Activated CD8-positive, alpha-beta memory T cell treated with anti-CD3 and anti-CD28 coated beads, Interleukin-2, amount 50 U/mL, for 24 hours (primary cell): ENCODE measurements around the gene HSD17B12.
A peak's percentile ranks its signal among the peaks of the same experiment; 100 is the strongest.

Source experiments
- DNase-seq: peaks from one replicate; pipeline ENCODE4 v3.0.0-alpha.2; 2020; ENCODE audit errors: extremely low read depth

HSD17B12 gene

GRCh38 chr11:43797866-43798265 is 117.3 kb downstream of the HSD17B12 start:
- no peak for DNase-seq

- DNase-seq, result no peak
These were observed 122.0 kb downstream of the HSD17B12 start for GRCh38 chr11:43802509-43802908.

- DNase-seq, result no peak
These were observed 123.2 kb downstream of the HSD17B12 start for GRCh38 chr11:43803766-43804165.

- DNase-seq, result no peak
These were observed 126.4 kb downstream of the HSD17B12 start for GRCh38 chr11:43806976-43807375.

- DNase-seq, result no peak
These were observed 130.5 kb downstream of the HSD17B12 start for GRCh38 chr11:43810929-43811596.

- no peak for DNase-seq
These were observed 131.9 kb downstream of the HSD17B12 start for GRCh38 chr11:43812471-43812870.

GRCh38 chr11:43818220-43818619 is 137.7 kb downstream of the HSD17B12 start:
- DNase-seq, result no peak

GRCh38 chr11:43819926-43820325 is 139.4 kb downstream of the HSD17B12 start:
- DNase-seq, result no peak

- DNase-seq, result no peak
These were observed 142.8 kb downstream of the HSD17B12 start for GRCh38 chr11:43823316-43823715.

GRCh38 chr11:43823851-43824250 is 143.3 kb downstream of the HSD17B12 start:
- no peak for DNase-seq

GRCh38 chr11:43825217-43825816 is 144.8 kb downstream of the HSD17B12 start:
- no peak for DNase-seq

- DNase-seq, result peak; percentile 31
These were observed 150.4 kb downstream of the HSD17B12 start for GRCh38 chr11:43830928-43831440.

- DNase-seq, result no peak
These were observed 152.0 kb downstream of the HSD17B12 start for GRCh38 chr11:43832536-43832935.

- no peak for DNase-seq
These were observed 153.1 kb downstream of the HSD17B12 start for GRCh38 chr11:43833657-43834073.

- no peak for DNase-seq
These were observed 153.7 kb downstream of the HSD17B12 start for GRCh38 chr11:43834286-43834685.

- DNase-seq, result no peak
These were observed 154.6 kb downstream of the HSD17B12 start for GRCh38 chr11:43835104-43835503.

- DNase-seq, result no peak
These were observed 157.3 kb downstream of the HSD17B12 start for GRCh38 chr11:43837879-43838278.

GRCh38 chr11:43842021-43842420 is 161.5 kb downstream of the HSD17B12 start:
- DNase-seq, result no peak

GRCh38 chr11:43845816-43846215 is 165.3 kb downstream of the HSD17B12 start:
- DNase-seq, result no peak

GRCh38 chr11:43852057-43852636 is 171.6 kb downstream of the HSD17B12 start:
- peak; percentile 37 for DNase-seq

GRCh38 chr11:43853781-43854180 is 173.2 kb downstream of the HSD17B12 start:
- DNase-seq, result no peak

GRCh38 chr11:43856993-43857392 is 176.5 kb downstream of the HSD17B12 start:
- DNase-seq, result no peak

- DNase-seq, result no peak
These were observed 180.6 kb downstream of the HSD17B12 start for GRCh38 chr11:43861141-43861540.
